NCI-H2196 (cell line): ENCODE measurements around the gene DENND4C.
A peak's percentile ranks its signal among the peaks of the same experiment; 100 is the strongest.
"Not testable (repeated sequence)": the region's sequence is repeated elsewhere in the genome, so short reads cannot be mapped to it uniquely, and the experiment has no call there.

Source experiments
- DNase-seq: peaks from one replicate; lab custom pipeline; 2025; ENCODE audit not compliant: unreplicated experiment; lab: John Stamatoyannopoulos, UW

The DENND4C gene

DNA sequence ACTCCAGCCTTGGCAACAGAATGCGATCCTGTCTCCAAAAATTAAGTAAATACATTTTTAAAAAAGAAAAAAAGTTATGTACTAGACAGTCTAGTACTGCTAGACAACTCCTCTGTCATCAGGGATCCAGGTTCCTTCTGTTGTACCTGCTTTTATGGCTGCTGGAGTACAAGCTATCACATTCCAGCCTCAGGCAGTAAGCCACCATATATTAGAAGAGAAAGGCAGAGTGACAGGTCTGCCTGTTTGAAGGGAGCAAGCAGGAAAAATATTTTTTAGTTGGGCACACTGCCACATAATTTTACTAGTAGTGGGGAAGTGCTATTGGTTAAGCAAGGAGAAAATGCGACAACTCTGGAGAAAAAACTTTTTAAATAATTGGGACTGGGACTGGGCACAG lies 138.6 kb downstream of the DENND4C start:
- no peak for DNase-seq

GRCh38 chr9:19371942-19372341 lies 141.4 kb downstream of the DENND4C start:
- DNase-seq: no peak

DNA sequence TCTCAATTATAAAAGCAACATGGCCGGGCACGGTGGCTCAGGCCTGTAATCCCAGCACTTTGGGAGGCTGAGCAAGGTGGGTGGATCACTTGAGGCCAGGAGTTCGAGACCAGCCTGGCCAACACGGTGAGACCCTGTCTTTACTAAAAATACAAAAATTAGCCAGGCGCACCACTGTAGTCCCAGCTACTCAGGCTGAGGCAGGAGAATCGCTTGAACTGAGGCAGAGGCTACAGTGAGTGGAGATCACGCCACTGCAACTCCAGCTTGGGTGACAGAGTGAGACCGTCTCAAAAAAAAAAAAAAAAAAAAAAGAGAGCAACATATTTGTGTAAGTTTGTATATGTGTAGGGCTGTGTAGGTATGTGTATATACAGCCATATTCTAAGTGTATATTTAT lies 142.1 kb downstream of the DENND4C start:
- no peak for DNase-seq

DNA sequence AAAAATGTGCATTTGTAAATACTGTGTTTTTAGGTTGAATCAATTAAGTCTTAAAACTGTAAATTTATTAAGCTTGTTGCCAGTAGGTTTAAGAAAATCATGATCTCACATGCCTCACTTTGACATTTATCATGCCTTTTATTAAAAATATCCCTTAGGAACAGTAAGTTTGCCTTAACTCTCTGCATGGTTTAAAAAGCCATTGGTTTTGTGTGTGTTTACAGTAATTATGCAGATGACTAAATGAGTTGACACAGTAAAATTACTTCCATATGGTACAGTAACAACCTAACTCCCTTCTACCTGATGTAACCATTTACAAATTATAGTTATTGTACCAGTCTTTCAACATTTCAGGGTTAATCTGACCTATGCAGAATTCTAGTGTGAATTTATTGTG lies 143.0 kb downstream of the DENND4C start:
- no peak for DNase-seq

DNA sequence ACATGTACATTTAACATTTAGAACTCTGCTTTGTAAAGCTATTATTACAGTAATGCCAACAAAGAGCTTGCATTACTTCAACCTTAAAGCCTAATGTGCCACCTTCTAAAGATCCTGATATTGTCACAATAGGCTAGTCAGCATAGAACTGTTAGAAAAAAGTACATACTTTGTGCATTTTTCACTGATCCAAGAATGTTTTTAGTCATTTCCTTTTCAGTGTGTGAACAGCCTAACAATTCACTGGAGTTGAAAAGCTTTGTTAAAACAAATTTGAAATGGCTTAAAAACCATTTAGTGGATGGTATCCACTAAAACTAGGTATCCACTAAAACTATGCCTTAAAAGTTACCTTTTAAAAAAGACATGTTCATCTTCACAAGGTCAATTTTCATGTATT lies 145.0 kb downstream of the DENND4C start:
- no peak for DNase-seq

DNA sequence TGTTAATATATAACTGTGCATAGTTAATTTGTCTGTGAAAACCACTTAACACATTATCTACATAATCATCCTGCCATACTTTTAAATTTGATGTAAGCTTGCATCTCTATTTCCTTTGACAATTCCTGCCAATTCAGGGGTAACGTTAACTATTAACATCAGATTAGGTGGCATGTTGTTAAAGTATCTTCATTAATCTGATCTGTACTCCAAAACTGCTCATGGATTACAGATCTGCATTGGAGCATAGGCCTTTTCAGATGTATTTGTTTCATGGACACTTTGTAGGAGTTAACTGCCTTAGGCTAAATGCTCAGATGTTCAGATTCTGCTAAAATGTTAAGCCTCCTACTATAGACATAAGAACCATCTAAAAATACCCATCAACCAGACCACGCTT lies 146.4 kb downstream of the DENND4C start:
- no peak for DNase-seq

DNA sequence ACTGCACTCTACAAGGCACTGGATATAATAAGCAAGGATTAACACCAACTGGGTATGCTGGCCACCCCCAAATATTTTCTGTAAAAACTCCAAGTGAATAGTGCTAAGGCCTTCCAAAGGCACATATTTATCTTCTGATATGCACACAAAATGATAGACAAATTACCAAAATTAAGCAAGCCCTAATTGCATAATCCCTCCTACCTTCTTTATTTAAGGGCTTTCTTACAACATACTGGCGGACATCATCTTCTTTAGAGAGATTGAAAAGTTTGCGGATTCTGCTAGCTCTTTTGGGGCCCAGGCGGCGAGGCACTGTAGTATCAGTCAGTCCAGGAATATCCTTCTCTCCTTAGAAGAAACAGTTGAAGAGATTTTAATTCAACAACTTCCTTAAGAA lies 147.7 kb downstream of the DENND4C start:
- DNase-seq: no peak

DNA sequence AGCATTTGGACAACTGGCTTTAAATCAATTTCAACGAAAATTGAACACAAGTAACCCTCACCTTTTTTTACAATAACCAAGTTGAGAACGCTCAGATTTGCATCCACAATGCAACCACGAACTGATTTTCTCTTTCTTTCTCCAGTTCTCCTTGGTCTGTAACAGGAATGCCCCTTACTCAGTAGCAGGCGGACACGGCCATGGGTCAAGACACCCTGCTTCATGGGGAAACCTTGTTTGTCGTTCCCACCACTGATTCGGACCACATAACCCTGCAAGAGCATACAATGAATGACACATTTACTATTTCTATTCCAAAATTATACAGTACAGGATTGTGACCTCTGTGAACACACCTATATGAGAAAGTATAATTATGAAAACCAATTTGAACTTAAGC lies 148.2 kb downstream of the DENND4C start:
- DNase-seq: no peak

GRCh38 chr9:19379283-19379682 lies 148.8 kb downstream of the DENND4C start:
- DNase-seq: no peak

- DNase-seq: peak; percentile 45
Observed at GRCh38 chr9:19379697-19380046, 149.2 kb downstream of the DENND4C start.

GRCh38 chr9:19380826-19381075 lies 150.3 kb downstream of the DENND4C start:
- DNase-seq: no peak

GRCh38 chr9:19381656-19382055 lies 151.2 kb downstream of the DENND4C start:
- DNase-seq: no peak

- not testable (repeated sequence) for DNase-seq
Observed at GRCh38 chr9:19385212-19385611, 154.7 kb downstream of the DENND4C start.

GRCh38 chr9:19385786-19386501 lies 155.5 kb downstream of the DENND4C start:
- no peak for DNase-seq

DNA sequence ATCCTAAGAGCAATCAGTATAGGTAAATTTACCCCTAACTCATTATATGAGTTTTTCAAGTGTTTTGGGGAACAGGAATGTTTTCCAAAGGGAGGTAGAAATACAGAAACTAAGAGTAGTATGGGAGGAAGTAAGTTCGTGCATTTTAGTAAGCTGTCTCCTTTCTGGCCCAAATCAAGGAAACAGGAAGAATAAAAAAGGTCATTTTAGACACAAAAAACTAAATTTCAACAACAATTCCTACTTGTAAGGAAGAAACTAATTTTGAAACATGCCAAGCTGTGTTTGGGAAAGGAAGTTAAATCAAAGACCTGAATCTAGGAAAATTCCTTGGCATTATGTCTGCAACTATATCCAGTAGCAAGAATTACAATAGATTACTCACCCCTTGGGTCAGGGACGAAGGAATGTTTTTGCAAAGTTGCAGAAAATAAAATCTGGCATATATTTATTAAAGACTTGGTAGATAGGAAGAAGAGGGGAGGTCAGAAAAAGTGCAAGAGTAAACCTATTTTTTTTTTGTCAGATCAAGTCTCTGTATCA lies 156.1 kb downstream of the DENND4C start:
- DNase-seq: no peak

GRCh38 chr9:19387317-19387716 lies 156.8 kb downstream of the DENND4C start:
- no peak for DNase-seq

DNA sequence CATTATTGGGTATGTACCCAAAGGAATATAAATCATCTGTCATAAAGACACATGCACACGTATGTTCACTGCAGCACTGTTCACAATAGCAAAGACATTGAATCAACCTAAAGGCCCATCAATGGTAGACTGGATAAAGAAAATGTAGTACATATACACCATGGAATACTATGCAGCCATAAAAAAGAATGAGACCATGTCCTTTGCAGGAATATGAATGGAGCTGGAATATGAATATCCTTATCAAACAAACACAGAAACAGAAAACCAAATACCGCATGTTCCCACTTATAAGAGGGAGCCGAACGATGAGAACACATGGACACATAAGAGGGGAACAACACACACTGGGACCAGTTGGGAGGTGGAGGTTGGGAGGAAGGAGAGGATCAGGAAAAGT lies 159.0 kb downstream of the DENND4C start:
- not testable (repeated sequence) for DNase-seq

DNA sequence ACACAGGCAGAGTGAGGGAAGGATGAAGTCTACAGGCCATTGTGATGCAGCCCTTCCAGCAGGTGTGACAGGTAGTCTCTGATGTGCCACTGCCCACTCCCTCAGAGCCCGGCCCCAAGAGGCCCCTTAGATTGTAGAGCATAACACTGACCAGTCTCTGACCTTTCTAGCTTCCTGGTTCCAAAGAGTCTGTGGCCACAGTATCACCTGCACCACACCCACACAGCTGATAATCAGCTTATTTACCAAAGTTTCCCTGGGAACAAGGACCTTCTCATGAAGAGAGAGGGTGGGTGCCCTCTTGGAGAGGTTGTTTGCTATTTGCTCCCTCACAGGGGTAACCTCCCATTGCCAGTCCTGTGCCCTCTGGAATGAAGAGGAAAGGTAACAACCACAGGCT lies 167.4 kb downstream of the DENND4C start:
- no peak for DNase-seq

- not testable (repeated sequence) for DNase-seq
Observed at GRCh38 chr9:19403231-19403630, 172.7 kb downstream of the DENND4C start.

GRCh38 chr9:19404283-19405075 lies 174.0 kb downstream of the DENND4C start:
- DNase-seq: no peak

DNA sequence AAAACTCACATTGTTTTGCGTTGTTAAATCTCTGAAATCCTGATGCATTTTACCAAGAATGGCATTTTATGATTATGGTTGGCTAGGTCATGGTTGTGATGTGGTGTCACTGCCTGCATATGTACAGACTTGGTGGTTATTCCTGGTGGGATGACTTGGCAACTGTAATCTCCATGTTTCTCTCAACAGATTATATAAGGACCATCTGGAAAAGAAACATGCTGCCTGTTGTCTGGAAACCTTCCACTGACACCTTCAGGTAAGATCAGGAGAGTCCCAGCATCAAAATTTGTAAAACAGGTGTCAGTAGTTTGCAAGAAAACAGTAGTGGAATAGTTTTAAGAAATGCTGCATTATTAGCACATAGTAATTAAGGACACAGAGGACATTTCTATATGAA lies 175.3 kb downstream of the DENND4C start:
- no peak for DNase-seq

GRCh38 chr9:19408316-19408692 lies 177.8 kb downstream of the DENND4C start:
- no peak for DNase-seq
